MG63 (cell line): ENCODE data around the gene USP24. TPM values are rescaled to one million over a fixed set of nuclear protein-coding genes. Genes with fewer than 3 reads are reported as not detected.
A peak's percentile ranks its signal among the peaks of the same experiment; 100 is the strongest.

ENCODE experiments used
- DNase-seq: peaks from one replicate; pipeline ENCODE4 v3.0.0-alpha.2; 2020
- H3K27me3 ChIP-seq: fragments of 250-450 bp; sonication (Bioruptor Pico); 2 replicates; pipeline ENCODE4 v1.5.1; 2020; ENCODE audit warnings: mild to moderate bottlenecking, moderate library complexity
- H3K36me3 ChIP-seq: fragments of 250-450 bp; sonication (Bioruptor Pico); 2 replicates; pipeline ENCODE4 v1.5.1; 2020; ENCODE audit warnings: mild to moderate bottlenecking, moderate library complexity
- H3K4me3 ChIP-seq: fragments of 250-450 bp; sonication (Bioruptor Pico); 2 replicates; pipeline ENCODE4 v1.5.1; 2020; ENCODE audit warnings: mild to moderate bottlenecking, moderate library complexity
- H3K9me3 ChIP-seq: fragments of 250-450 bp; sonication (Bioruptor Pico); 2 replicates; pipeline ENCODE4 v1.5.1; 2020; ENCODE audit warnings: mild to moderate bottlenecking, moderate library complexity
- total RNA-seq: library from RNA; depleted of rRNA; stranded (reverse); fragments of >200 nt; shearing (Covaris generic); gene quantifications from 2 replicates; pipeline ENCODE4 v1.2.3, GENCODE V29; 2014; ENCODE audit warnings: low replicate concordance; rRNA removed

Gene USP24, protein sequence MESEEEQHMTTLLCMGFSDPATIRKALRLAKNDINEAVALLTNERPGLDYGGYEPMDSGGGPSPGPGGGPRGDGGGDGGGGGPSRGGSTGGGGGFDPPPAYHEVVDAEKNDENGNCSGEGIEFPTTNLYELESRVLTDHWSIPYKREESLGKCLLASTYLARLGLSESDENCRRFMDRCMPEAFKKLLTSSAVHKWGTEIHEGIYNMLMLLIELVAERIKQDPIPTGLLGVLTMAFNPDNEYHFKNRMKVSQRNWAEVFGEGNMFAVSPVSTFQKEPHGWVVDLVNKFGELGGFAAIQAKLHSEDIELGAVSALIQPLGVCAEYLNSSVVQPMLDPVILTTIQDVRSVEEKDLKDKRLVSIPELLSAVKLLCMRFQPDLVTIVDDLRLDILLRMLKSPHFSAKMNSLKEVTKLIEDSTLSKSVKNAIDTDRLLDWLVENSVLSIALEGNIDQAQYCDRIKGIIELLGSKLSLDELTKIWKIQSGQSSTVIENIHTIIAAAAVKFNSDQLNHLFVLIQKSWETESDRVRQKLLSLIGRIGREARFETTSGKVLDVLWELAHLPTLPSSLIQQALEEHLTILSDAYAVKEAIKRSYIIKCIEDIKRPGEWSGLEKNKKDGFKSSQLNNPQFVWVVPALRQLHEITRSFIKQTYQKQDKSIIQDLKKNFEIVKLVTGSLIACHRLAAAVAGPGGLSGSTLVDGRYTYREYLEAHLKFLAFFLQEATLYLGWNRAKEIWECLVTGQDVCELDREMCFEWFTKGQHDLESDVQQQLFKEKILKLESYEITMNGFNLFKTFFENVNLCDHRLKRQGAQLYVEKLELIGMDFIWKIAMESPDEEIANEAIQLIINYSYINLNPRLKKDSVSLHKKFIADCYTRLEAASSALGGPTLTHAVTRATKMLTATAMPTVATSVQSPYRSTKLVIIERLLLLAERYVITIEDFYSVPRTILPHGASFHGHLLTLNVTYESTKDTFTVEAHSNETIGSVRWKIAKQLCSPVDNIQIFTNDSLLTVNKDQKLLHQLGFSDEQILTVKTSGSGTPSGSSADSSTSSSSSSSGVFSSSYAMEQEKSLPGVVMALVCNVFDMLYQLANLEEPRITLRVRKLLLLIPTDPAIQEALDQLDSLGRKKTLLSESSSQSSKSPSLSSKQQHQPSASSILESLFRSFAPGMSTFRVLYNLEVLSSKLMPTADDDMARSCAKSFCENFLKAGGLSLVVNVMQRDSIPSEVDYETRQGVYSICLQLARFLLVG (N-terminal part only)
- total RNA-seq: 9.9 and 12.3 TPM in 2 replicates

DNA sequence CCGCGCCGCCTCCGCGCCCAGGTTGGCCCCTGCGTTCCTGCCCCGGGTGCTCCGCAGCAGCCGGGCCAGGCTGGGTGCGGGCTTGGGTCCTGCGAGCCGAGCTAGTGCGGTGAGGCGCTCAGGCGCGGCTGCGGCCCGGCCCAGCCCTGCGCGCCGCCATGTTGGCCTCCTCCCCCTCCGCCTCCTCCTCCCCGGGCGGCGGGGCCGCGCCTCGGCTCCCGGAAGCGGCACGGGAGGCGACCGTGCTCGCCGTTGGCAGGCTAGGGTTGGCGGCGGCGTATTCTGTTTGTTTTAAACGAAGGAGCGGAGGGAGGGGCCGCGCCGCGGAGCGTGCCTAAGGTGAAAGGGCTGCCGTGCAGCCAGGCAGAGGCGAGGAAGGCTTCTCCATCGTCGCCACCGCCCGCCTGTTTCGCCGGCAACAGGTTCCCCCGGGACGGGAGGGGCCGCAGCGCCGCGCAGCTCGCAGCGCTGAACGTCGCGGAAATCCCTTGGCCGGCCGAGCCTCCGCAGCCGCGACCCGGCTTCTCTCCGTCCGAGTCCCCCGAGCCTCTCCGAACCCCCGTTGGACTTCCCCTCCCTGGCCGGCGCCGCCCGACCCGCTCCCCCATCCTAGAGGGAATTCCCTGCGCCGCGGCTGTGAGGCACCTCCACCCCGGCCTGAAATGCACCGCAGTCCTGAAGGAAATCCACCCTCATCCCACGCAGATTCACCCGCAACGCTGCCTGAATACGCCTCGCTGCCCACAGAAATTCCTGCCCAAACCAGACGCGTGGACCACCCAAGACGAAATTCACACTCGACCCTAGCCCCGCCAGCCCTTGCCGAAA is at the start of gene USP24:
Gene USP24 (minus strand): TSS at position 171 of the 828 bp plus-strand sequence. CDS start 251 bp downstream, outside the sequence.
- peak within 1 kb of the TSS; percentile 86 for H3K4me3 ChIP-seq
- H3K36me3 ChIP-seq: no peaks in the 10 kb centered on the region; the same call in 1 of the 2 replicates
- peak; percentile 77 for DNase-seq

DNA sequence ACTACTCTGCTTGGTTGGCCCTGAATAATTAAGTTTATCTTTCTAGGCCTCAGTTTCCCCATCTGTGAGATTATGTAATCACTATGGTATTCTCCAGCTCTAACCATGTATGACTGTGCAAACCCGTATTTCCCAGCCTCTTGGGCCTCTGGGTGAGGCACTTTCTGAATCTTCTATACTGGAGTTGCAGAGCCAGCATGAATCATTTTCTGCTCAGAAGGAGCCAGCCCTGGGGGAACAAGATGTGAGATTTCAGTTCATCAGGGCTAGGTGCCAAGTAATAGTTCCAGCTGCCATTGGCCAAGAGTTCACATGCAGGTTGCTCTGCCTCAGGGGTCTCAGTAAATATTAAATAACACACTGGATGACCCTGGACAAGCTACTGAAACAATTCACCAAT is 47.7 kb upstream of the USP24 start:
- peak; percentile 30 for DNase-seq
- no peaks in the 10 kb centered on the region for H3K27me3 ChIP-seq
- no peaks in the 10 kb centered on the region for H3K36me3 ChIP-seq
- H3K9me3 ChIP-seq: no peaks in the 10 kb centered on the region
- H3K4me3 ChIP-seq: no peak overlapping the region

More for the DNA sequence above, at the start of gene USP24:
- H3K27me3 ChIP-seq: no peaks in the 10 kb centered on the region
- H3K9me3 ChIP-seq: no peaks in the 10 kb centered on the region

DNA sequence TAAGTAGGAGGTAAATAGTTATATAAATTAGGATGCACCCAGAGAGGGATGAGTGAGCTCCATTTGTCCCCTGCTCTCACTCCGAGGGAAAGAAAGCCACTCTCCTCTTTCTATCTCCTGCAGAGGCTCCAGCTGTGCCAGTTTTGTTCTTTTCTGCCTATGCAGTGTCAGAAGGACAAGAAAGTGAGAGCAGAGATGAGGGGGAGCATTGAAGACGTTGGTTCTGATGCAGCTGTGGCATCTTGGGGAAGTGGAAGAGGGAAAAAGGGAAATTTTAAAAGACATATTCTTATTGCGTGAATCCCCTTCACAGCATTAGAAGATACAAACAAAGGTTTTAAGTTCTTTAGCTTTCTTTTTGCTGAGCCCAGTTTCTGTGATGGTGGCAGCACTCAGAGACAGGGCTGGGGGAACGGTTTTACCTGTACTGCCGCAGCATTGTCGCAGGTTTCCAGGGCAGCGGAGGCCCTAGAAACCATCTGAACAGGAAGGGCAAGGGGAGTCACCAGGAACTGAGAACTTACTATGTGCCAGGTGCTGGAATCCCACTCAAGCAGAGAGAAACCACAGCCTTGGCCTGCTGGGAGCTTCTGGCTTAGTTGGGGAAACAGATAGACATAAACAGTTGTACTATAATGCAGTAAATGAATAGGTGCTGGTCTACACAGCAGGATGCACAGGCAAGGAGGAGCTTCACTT is 44.9 kb upstream of the USP24 start:
- Histone ChIP-seq H3K9me3 (no peaks in the 10 kb centered on the region), H3K36me3 (no peaks in the 10 kb centered on the region), H3K4me3 (no peak overlapping the region), H3K27me3 (no peaks in the 10 kb centered on the region)
- DNase-seq: no peak

DNA sequence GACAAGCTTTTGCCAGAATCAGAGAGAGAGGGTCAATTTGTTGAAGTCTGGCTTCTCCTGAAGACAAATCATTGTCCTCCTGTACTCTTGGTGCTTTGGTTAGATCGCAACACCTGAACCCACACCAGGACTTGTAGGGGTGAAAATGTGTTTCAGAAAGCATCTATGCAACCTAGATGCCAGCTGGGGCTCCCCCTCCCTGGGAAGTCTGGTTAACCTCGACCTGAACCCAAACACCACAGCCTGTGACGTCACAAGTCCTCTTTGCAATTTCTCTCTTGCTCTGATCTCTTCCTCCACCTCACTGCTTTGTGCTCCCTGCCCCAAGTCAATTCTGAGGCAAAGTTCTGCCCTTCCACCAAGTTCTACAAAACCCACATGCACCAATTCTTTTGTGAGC is 42.8 kb upstream of the USP24 start:
- Histone ChIP-seq H3K36me3 (no peaks in the 10 kb centered on the region), H3K27me3 (no peaks in the 10 kb centered on the region), H3K4me3 (no peak overlapping the region), H3K9me3 (no peaks in the 10 kb centered on the region)
- no peak for DNase-seq

DNA sequence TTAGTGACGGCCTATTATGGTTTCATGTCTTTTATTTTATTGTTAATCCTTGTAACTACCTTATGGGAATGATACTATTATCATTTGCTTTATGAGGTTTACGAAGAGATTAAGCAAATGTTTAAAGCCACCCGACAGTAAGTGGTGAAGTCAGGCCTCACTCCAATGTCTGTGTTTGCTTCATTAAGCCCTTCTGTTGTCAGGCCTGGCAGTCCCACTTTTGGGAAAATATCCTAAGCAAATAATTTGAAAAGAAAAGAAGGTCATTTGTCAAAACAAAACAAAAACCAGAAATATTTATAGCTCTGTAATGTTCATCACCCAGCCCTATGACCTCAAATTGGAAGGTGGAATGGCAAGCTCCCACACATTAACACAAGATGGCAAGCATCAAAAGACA is 40.7 kb upstream of the USP24 start:
- Histone ChIP-seq H3K36me3 (no peaks in the 10 kb centered on the region), H3K27me3 (no peaks in the 10 kb centered on the region), H3K4me3 (no peak overlapping the region), H3K9me3 (no peaks in the 10 kb centered on the region)
- DNase-seq: no peak

DNA sequence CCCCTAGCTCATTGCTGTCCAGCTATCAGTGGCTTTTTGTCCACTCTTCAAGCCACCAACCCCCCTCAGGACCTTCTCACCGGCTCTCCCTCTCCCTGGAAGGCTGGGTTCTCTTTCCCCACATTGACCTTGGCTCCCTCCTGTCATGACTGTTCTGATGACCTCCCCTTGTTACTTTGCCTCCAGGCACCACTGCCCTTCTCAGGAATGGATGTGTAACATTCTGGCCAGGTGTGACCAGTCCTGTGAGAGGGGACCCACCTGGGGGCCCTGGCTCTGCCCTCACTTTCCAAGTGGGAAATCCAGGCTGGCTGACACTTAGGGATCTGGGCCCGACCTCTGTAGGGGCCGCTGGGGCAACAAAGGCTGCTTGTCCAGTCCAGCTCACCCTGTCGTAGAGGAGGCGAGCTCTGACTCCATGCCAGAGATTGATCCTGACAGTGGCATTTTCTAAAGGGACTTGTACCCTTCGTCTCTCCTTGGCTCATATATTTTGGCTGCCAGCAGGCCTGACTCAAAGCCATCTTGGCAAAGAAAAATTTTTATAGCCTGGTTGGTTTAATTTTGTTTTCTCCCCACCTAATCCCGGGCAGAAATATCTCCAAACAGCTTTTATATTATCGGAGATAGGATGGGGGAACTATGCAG is 37.9 kb upstream of the USP24 start:
- Histone ChIP-seq H3K9me3 (no peaks in the 10 kb centered on the region), H3K4me3 (no peak overlapping the region), H3K36me3 (no peaks in the 10 kb centered on the region), H3K27me3 (no peaks in the 10 kb centered on the region)
- no peak for DNase-seq

DNA sequence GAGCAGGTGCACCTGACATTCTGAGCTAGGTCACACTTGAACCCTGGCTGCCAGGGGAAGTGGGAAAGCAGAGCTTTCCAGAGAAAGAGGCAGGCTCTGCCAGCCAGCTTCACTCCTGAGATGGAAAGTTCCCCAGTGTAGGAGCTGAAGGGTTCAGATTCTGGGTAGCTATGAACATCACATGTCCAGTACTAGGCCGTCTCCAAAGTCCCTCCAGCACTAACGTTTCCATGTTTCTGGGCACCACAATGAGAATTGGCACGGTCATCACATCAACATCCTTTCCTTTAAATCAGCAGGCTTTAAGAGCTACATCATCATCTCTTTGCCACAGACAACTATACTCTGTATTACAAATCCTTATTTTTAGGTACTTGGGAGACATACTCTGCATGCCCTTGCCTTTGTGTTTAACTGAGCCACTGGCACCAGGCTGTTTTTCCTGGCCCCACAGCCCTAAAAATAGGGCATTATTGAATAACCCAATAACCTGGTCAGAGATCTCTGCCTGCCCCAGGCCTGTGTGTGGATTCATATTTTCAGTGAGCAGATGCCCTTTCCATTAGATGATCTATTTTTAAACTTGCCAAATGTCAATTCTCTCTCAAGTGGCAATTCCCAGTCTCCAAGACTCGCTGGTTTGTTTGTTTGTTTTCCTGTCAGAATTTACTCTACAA is 35.4 kb upstream of the USP24 start:
- Histone ChIP-seq H3K27me3 (no peaks in the 10 kb centered on the region), H3K4me3 (no peak overlapping the region), H3K36me3 (no peaks in the 10 kb centered on the region), H3K9me3 (no peaks in the 10 kb centered on the region)
- no peak for DNase-seq

DNA sequence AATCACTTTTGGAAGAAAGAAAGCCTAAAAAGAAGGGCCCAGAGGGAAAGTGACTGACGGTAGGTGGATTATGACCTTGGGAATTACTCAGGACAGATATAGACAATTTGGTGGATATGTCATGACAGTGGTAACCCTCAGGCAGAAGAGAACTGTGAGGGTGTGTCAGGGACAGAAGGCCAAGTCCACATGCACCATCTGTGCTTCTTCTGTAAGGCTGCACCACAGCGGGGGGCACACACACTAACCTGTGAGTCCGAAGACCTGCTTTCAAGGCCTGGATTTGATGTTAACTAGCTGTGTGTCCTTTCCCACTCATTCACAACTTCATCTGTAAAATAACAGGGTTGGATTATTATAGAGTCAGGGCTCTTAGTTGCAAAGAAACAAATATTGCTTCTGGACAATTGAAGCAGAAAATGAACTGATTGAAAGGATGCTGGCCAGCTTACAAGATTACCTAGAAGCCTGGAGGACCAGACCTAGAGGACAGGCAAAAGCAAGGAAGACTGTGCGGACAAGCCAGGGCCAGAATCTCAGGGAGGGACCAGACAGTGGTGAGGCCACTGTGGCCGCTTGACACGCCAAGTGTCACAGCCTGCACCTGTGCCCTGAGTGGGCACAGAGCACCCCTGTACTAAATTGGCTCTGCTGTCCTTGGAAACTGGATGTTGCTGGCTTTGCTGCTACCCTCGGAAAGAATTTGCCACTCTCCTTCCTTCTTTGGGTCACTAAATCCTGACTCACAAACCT is 34.7 kb upstream of the USP24 start:
- DNase-seq: no peak
- no peaks in the 10 kb centered on the region for H3K9me3 ChIP-seq
- no peak overlapping the region for H3K4me3 ChIP-seq
- H3K27me3 ChIP-seq: no peaks in the 10 kb centered on the region
- no peaks in the 10 kb centered on the region for H3K36me3 ChIP-seq

DNA sequence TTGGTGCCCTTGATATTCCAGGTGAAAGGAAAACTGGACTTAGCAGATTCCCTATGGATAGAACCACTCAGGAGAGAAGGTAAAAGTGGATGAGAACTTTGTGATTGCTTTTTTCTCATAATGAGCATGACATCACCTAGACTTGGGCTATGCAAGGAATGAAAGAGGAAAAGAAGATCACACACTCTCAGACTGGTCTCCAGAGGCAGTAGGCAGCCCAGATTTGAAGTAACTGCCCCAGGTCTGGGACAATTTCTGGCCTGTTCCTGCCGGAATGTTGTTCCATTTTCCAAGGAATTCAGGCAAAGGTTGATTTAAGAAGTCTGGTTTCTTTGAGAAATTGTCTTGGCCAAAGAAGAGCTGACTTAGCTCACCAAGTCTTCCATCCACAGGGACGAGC is 31.7 kb upstream of the USP24 start:
- Histone ChIP-seq H3K9me3 (no peaks in the 10 kb centered on the region), H3K4me3 (no peak overlapping the region), H3K36me3 (no peaks in the 10 kb centered on the region), H3K27me3 (no peaks in the 10 kb centered on the region)
- no peak for DNase-seq

DNA sequence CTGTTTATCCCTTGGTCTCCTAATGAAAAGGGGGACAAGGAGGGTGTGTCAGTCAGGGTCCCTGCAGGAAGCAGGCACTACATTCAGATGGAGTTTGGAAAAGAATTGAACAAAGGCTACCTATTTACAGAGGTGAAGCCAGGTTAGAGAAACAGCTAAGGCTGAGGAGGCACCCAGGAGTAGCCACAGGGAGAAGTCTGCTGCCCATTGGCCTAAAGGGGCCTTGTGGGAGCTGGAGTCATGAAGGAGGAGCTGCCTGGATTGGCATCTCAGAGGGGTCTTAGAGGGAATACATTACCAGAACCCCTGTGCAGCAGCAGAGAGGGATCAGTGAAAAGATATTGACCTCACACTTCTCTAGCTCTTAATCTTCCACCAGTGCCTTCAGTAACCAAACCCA is 31.2 kb upstream of the USP24 start:
- no peak overlapping the region for H3K4me3 ChIP-seq
- no peak for DNase-seq
- H3K36me3 ChIP-seq: no peaks in the 10 kb centered on the region
- H3K9me3 ChIP-seq: no peaks in the 10 kb centered on the region
- H3K27me3 ChIP-seq: no peaks in the 10 kb centered on the region

DNA sequence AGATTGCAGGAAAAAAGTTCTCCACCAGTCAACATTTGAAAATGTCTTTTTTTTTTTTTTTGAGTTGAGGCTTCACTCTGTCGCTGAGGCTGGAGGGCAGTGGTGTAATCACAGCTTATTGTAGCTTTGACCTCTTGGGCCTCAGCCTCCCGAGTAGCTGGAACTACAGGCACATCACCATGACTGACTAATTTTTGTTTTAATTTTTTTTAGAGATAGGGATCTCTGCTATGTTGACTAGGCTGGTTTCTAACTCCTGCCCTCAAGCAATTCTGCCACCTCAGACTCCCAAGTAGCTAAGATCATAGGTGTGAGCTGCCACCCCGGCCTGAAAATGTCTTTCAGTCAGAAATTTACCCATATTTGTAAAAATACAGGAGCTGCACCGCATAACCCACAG is 30.6 kb upstream of the USP24 start:
- Histone ChIP-seq H3K36me3 (no peaks in the 10 kb centered on the region), H3K27me3 (no peaks in the 10 kb centered on the region), H3K4me3 (no peak overlapping the region), H3K9me3 (no peaks in the 10 kb centered on the region)
- no peak for DNase-seq

DNA sequence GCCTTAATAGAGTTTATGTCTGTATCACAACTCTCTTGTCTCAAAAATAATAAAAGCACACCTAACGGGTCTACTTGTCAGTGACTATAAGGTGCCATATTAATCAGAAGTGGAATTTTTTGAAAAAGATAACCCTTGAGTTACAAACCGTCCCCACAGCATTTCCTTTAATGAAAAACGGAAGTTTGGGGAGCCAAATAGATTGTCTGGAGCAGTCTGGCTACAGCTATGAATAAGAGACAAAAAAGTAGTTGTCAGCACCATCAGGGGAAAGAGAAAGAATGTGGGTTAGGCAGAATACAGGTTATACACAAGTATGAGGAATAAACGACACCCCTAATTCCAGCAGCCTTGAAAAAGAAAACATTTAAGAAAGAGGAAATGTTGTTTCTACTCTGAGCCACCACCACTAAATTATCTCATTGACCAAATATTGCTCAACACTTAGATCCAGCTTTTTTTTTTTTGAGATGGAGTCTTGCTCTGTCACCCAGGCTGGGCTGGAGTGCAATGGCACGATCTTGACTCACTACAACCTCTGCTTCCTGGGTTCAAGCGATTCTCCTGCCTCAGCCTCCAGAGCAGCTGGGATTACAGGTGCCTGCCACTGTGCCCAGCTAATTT is 29.4 kb upstream of the USP24 start:
- H3K9me3 ChIP-seq: no peaks in the 10 kb centered on the region
- DNase-seq: no peak
- no peaks in the 10 kb centered on the region for H3K27me3 ChIP-seq
- H3K4me3 ChIP-seq: no peak overlapping the region
- H3K36me3 ChIP-seq: no peaks in the 10 kb centered on the region

DNA sequence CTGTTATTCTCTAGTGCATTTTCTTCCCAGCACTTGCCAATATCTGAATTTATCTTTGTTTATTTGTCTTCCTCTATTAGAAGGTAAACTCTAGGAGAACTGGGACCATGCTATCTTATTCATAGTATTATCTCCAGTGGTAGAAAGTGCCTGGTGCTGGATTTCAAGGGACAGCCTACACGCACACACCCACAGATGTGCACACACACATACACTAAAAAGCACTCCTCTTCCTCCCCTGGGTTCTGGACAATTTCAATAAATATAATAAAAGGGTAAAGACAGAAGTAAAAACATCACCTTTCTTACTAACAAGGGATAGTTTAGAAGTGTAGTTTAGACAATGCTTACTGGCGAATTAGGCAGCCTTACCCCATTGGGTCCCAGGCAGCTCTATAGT is 28.5 kb upstream of the USP24 start:
- Histone ChIP-seq H3K36me3 (no peaks in the 10 kb centered on the region), H3K4me3 (no peak overlapping the region), H3K27me3 (no peaks in the 10 kb centered on the region), H3K9me3 (no peaks in the 10 kb centered on the region)
- no peak for DNase-seq

DNA sequence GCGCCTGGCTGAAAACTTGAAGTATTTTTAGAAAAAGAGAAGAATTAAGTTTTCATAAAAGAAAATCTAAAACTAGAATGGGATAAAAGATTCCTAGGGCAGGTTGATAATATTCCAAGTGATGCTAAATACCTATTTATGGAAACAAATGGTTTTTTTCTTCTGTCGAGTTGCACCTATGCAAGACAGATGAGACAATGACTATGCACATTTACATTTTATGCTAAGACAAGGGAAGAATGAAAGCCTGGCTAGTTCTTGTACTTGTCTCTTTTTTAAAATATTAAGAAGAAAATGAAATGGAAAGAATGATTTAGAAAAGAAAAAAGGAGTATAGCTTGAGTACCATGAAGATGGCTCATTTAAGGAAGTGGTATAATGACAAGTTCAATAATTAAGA is 24.4 kb upstream of the USP24 start:
- no peak overlapping the region for H3K4me3 ChIP-seq
- no peaks in the 10 kb centered on the region for H3K9me3 ChIP-seq
- DNase-seq: no peak
- no peaks in the 10 kb centered on the region for H3K27me3 ChIP-seq
- H3K36me3 ChIP-seq: no peaks in the 10 kb centered on the region
